OCI-M2 (cell line): ENCODE measurements around the gene MTERF4.

Experiments used
- DNase-seq: peaks from one replicate; lab custom pipeline; 2025; ENCODE audit not compliant: unreplicated experiment; lab: John Stamatoyannopoulos, UW

Gene MTERF4

DNA sequence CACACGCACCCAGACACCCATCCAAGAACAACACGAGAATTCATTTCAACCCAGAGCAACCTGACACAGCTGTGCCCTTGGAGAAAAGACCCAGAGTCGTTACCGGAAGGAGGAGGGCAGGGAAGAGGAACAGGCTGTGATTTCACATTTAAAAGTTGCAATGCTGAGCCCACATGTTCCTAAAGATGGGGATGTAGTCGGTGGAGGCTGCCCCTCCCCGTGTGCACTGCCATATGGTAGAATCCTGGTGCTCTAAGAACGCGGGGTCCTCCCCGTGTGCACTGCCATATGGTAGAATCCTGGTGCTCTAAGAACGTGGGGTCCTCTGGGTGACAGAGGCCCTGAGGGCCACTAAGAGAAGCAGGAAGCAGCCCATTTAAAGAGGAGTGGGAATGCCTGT, 10.9 kb downstream of the MTERF4 start:
- DNase-seq = no peak

DNA sequence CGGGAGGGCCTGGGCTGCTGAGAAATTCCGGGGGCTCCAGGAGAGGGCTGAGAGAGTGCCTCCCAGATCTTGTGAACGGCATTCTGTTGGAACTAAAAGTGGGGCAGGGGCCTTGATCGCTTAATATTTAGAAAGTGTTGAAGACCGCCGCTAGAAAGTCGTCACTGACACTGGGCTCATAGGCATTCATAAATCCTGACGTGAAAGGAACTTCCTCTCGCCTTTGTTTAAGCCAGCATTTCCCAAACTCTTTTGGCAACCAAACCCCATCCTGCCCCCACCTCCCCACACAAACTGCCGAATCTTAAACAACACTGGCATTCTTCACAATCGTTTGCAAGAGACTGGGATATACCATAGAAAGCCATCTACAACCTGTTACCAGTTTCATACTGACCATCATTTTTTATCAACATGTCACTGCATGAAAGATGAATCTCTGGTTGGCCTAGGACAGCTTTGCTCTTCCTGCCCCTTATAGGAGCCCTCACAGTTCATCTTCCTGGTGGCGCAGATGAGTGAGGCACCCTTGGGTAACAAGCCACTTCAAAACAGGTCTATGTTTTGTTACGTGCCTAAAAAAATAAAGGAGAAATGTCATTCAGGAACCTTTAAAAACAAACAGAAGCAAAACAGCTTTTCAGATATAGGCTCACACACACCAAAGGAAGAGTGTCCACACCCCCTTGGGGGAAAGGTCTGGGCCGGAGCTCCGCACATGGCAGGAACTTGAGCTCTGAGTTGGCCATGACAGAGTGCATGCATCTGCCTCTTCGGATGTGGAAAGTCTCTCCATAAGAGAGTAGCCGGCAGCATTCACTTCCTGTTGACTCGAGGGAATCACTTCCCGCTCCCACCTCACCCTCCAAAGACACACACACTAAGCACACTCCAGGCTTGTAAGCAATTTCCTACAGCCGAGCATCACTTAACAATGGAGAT, 13.0 kb downstream of the MTERF4 start:
- no peak for DNase-seq

DNA sequence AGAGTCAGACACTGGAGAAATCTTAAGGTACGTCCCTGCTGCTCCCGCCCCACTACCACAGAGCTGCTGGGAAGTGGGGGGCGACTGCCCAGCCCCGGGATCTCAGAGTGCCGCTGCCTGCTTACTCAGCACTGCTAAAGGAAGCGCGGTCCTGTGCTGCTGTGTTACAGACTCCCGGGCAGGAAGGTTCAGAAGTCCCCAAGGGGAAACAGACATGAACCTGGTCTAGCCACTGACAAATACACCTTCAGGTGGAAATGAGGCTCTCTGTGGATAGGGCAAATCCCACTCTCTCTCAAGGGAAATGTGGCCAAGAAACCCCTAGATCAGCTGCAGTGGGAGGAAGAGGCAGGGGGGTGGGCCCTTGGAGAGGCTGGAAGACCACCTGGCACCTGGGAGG, 13.7 kb downstream of the MTERF4 start:
- DNase-seq = no peak

DNA sequence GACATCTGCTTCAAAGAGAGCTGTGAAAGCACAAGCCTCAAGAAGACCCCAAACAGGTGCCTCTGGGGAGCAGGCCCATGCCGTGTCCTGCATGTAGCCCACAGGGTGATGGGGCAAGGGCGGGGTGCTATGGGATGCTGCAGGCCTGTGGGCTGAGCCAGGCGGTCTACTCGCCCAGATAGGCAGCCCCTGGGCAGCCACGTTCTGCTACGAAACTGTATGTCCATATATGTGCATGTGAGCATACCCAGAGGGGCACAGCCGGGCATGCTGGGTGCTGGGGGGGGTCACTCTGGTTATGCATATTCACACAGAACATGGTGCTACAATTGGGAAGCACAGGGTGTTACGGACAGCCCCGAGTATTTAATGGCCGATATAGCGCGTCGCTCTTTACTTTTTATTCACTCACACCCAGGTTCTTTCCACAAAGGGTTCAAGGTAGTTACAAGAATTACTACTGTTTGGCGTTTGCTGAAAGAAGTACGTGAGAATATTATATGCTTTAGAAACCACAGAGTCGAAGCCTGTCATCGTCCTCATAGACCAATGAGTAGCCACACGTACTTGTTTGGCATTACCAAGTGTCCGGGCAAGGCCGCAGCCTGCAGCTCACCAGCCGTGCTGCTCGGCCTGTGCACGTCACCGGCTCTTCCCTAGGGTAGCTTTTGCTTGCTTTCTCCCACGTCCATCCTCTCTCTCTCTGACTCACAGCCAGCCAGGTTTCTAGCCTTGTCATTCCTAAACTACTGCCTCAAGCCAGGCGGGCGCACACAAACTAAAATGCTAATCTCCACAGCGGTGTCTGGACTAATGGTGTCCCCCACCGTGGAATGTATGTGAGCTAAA, 14.4 kb downstream of the MTERF4 start:
- no peak for DNase-seq

DNA sequence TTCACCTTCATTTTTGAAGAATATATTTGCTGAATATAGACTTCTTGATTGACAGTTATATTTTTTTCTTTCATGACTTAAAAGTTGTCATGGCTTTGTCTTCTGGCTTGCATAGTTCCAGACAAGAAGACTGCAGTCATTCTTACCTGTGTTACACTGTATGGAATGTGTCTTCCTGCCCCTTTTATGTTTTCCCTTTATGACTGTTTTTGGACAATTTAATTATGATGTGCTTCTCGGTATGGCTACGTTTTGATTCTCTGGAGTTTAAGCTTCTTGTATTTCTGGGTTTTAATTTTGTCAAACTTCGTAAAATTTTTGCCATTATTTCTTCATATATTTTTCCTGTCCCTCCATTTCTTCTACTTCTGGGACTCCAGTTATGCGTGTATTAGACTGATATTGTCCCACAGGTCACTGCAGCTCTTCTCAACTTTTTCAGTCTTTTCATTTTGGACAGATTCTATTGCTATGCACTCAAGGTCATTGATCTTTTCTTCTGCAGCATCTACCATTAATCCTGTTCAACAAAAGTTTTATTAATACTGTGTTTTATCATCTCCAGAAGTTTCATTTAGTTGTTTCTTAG, 17.1 kb downstream of the MTERF4 start:
- no peak for DNase-seq

DNA sequence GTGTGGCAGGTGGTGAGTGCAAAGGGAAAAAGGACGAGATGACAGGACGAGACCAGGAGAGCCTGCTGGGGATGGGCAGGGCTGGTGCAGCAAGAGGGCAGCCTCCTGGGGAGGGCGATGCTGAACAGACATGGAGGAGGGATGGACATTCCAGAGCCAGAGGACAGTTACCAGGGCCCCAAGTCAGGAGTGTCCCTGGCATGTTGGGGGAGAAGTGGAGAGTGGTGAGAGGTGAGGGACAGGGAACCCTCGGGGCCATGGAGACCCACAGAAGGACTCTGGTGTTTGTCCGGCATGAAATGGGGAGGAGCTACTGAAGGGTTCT, 19.0 kb downstream of the MTERF4 start:
- no peak for DNase-seq

DNA sequence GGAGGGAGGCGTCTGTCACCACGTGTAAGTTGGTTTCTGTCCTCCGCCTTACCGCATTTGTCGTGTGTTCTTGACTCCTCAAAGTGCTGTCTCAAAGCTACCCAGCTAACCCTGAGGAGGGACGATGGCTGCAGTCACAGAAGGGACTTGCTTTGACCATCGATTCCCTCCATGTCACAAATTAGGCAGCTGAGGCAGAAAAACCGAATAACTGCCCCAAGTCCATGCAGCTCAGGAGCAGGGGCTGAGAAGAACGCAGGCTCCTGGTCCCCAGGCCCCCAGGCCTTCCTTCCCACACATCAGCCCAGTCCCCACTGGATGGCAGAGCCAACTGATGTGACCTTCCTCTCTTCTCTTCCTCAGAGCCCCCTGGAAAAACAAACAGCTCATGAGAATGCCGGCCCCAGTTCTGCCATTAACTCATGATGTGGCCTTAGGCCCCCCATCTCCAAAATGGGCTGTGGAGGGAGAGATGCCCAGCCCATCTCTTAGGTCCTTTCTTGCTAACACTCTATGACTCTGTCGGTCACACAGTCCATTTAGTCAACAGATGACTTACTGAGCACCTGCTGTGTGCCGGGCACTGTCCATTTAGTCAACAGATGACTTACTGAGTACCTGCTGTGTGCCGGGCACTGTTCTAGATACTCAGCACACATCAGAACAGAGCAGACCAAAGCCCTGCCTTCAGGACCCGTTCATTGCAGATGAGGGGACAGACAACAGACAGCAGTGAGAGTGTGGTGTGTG, 19.6 kb downstream of the MTERF4 start:
- no peak for DNase-seq

DNA sequence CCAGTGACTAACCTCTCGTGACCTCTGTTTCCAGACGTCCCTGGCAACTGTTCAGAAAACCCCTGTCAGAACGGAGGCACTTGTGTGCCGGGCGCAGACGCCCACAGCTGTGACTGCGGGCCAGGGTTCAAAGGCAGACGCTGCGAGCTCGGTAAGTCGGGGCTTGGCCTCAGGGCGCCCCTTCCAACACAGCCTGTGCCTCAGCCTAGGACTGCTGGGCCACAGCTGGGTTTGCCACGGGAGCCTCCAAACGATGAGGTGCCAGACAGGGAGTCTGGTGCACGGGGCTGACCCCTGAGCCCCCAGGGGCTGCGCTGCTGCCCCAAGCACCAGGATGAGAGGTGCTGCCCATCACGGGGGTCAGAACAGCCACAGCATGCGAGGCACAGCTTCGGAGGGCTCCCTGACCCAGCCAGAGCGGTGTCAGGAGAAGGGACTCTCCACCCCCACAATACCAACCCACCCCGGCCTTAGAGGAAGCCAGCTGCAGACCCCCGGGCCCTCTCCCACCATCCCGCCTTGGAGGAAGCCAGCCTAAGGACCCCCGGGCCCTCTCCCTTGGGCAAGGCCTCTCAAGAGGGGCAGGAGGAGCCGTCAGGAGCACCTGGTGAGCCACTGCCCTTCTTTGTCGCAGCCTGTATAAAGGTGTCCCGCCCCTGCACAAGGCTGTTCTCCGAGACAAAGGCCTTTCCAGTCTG, 20.3 kb downstream of the MTERF4 start:
- no peak for DNase-seq

DNA sequence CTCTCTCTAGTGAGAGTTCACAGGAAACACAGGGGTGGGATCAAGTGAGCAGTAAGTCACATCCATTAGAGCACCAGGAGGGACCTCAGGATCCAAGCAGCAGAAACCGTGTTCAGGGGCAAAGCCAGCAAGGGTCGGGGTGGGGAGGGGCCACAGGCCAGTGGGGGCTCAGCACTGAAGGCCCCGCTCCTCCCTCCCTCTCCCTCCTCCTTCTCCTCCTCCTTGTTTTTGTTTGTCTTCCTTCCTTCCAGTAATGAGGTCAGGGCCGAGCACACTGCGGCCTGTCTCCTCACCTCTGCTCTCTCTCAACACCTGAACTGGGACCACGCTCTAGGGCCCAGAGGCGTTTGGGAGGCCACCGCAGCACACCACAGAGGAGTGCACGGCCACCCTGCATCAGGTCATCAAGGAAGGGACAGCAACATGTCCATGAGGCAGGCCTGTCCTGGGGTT, 20.9 kb downstream of the MTERF4 start:
- no peak for DNase-seq

DNA sequence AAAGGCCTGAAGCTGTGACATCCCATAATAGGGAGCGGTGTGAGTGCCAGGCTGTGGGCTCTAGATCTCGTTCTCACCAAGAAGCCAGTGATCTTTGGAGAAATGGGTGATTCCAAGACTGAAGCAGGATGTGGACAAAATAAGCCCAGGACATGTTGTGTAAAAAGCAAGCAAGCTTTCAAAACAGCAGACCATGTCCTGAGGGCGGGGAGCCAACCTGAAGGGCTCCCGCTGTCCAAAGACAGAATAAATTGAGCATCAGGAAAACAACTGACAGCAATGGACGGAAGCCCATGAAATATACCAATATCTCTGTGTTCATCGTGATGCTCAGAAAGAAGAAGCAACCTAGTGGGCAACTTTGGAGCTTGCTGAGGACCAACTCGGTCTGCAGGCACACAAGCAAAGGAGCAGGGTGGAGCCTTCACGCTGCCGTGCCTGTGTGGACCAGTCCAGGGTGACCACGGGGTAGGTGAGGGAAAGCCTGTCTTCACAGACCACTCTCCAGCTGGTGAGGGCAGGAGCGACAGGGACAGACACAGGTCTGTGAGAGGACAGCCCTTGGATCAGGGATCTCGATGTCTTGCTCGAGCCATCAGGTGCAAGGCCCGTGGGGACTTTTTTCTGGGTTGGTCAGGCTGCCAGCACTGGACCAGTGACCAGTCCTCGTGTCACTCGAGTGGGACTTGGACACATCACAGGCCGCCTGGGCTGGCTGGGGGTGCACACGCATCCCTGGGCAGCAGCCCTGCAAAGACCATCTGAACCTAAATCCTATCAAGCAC, 21.5 kb downstream of the MTERF4 start:
- no peak for DNase-seq

DNA sequence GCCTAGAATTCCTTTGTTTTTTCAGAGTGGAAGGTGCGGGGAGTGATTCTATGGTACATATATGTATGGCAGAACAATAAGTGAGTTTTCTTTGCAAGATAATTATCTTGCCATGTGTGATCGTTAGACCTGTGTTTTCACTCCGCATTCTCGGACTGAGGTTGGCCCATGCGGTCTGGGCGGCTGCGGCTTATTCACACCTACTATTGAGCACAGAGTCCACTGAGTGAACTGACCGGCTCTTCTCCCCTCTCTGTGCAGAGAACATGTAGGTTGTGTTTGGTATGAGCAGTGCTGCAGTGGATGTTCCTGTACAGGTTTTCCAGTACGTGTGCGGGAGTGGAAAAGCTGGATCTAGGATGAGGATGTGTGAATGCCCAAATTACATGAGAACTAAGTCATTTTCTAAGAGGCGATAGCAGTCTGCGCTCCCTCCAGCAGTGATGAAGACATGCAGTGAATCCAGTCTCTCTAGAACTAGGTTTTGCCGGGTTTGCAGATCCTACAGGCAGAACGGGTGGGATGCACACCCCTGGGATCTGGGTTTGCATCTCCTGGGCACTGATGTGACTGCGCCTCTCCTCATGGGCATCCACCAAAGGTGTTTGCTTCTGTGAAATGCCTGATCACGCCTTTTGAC, 27.1 kb downstream of the MTERF4 start:
- no peak for DNase-seq

DNA sequence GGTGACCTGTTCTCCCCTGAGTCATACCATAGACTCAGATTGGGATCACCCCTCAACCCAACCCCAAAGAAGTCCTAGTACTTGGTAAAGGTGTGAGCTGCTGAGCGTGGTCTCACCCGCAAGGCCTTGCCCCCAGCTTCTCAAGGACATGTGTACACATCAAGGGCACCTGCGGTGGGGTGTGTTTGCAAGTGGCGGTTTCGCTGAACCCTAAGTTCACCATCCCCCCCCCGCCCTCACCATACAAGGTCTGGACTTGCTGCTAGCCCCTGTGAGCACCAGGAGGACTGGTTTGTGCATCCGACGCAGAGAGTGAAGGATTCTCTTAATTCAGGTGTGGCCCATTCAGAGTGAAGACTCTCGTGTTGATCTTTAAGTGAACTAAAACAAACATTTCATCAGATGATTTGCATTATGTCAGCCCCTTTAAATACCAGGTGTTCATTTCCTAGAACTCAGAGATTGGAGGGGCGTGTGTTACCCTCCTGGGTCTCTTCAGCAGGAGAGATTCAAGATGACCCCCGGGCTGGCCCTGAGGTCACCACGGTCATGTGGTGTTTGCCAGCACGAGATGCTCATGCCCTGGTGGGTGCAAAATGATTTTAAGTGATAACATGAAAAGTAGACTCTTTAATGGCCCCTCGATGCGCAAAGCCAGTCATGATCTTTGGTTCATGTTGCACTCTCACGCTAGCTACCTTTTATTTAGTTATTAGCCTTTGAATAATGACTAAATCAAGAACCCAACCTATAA, 27.8 kb downstream of the MTERF4 start:
- DNase-seq = no peak

DNA sequence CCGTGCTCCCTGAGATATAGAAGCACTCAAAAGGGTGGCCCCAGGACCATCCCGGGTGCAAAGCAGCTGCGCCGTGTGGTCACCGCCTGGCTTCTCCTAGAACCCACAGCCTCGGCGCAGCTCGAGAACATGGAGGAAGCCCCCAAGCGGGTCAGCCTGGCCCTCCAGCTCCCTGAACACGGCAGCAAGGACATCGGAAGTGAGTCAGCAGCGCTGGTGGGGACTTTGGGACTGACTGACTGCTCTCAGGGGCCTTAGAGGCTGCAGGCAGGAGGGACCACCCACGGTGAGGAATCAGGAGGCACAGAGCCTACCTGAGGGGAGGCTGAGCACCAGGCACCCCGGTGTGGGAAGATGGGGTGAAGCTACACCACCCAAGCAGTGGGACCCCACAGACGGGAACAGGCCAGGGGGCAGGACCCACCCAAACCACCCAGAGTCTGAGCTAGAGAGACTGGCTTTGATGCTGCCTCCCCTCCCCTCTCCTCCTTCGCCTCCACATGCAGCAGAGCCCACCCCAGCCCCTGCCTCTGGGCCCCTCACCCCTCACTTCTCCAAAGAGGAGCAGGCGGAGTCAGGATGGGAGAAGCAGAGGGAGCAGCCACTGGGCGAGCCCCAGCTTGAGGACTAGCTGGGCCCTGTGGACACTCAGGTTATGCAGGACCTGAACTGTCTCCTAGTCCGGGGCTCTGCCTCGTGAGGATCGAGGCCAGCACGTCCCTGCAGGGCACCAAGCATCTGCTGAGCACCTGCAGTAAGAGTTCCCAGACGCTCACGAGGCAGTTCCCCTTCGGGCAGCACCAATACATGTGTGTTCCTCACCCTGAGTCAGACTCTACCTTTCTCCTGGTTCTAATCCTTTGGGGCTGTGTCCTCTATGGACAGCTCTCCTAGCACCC, 28.7 kb downstream of the MTERF4 start:
- DNase-seq = no peak

DNA sequence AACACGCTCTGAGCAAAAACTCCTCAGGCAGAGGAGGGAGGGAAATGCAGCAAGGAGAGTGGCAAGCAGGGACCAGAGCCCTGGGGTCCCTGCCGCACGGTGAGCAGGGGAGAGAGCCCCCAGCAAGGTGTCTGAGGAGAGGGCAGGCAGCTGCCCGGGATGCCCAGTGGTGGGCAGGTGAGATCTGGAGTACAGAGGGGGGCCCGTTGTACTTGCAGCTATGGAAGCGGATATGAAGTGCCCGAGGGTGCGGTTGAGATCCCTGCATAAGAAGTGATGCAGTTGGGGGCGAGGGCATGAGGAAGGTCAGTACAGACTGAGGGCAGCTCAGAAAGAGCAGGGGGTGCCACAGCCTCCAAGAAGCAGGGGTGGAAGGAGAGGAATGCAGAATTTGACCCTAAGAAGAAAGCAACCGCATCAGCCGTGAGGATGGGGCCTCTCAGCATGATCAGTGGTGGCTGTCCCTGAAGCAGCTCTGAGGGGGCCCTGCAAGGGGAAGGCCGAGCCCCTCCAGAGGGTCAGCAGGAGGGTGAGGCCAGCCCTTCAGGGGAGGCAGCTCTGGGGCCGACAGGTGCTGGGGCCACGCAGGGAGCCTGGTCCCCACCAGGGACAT, 29.4 kb downstream of the MTERF4 start:
- no peak for DNase-seq

DNA sequence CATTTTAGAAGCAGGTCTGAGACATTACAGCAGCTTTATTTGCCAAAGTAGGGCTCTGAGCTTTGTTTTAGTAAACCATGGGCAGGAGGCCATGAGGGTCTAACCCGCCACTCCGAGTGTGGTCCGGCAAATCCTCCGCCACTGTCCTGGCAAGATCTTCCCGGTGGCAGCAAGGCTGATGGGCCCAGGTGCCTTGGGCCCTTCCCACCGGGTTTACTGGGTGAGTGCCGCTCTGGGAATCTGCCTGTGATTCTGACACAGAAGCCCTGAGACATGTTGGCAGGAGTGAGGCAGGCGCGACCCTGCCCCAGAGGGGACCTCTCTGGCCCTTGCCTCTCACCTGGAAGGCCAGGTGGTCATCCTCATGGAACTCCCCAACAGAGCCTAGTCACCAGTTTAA, 29.9 kb downstream of the MTERF4 start:
- no peak for DNase-seq

DNA sequence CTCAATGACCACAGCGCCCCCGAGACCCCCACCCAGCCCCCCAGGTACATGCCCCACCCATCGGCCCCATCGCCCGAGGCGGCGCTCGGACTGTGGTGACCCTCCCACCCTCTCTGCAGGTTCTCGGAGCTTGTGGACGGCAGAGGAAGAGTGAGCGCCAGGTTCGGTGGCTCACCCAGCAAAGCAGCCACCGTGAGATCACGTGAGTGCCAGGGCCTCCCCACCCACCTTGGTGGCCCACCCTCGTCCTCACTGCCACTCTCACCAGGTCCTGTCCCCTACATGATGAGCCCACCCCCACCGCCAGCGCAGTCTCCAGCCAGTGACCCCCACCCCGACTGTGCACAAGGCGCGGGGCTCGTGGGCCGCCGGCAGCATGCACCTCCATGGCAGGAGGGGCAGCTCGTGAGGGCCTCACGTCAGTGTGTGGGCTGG, 30.4 kb downstream of the MTERF4 start:
- DNase-seq = no peak
